ENCODE results near the gene ANKRD24. TPM values are rescaled to one million over a fixed set of nuclear protein-coding genes. Genes with fewer than 3 reads are reported as not detected.
A peak's percentile ranks its signal among the peaks of the same experiment; 100 is the strongest.
"Not testable (repeated sequence)": the region's sequence is repeated elsewhere in the genome, so short reads cannot be mapped to it uniquely, and the experiment has no call there.

The ANKRD24 gene
- total RNA-seq, 1 experiment from 2014 or later, result 2.4 TPM

DNA sequence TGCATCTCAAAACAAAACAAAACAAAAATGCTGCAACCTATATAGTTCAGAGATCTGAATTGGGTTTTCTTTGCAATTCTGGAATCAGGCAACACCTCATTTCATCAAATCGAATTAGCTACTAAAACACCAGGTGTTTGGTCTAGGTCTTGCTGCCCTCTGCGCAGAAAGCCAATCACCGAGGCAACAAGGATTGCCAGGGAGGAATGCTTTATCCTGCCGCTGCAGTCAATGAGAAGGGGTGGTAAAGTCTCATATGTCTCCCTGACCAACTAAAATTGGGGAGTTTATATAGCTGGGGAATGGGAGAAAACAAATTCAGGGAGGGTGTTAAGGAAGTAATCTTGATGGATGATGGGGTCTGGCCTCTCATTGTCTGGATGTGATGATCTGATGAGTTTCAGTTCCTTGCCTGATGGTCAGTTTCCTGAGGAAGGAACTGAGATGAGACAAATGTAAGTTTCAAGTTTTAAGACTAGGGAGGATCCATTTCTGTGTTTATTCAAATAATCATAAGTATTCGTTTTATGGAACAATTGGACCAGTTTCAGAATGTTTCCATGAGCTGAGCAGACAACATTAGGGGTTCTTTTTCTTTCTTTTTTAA, 59.4 kb downstream of the ANKRD24 start:
- no peak overlapping the region for H2BK15ac ChIP-seq (ENCODE audit: low read depth, low read length)
- H3K27me3 Mint-ChIP-seq (ENCODE audit: low read depth), result peaks cover 17% of the 10 kb centered on the region
- H3K23me2 ChIP-seq (ENCODE audit: insufficient read length, low read depth, low read length, poor library complexity, severe bottlenecking), result peaks cover 5% of the 10 kb centered on the region
- H3K4me3 Mint-ChIP-seq, result no peak overlapping the region
- no peak overlapping the region for H4K5ac ChIP-seq (ENCODE audit: insufficient read length, low read depth, low read length)
- H4K20me1 ChIP-seq (ENCODE audit: control insufficient read depth, insufficient read depth, insufficient read length), result no peaks in the 10 kb centered on the region
- no peak overlapping the region for H2AK5ac ChIP-seq (ENCODE audit: insufficient read length, low read length)
- no peaks in the 10 kb centered on the region for H3K9me3 ChIP-seq (ENCODE audit: control insufficient read depth, low read depth, low read length)
- H2BK12ac ChIP-seq (ENCODE audit: insufficient read length, low read depth, low read length), result no peak overlapping the region
- H3K9me3 Mint-ChIP-seq, result peaks cover 5 to 12% of the 10 kb centered on the region in 2 experiments
- H3K27me3 ChIP-seq (ENCODE audit: insufficient read depth, low read length), result no peaks in the 10 kb centered on the region
- H3K14ac ChIP-seq (ENCODE audit: insufficient read depth, low read length), result no peak overlapping the region
- H3K36me3 Mint-ChIP-seq (ENCODE audit: insufficient read depth in 1 of 3, low read depth in 3 of 3), result no peaks in the 10 kb centered on the region; a peak in 1 of 7 replicates
- H2AFZ ChIP-seq (ENCODE audit: low read length), result no peak overlapping the region
- peaks cover 4% of the 10 kb centered on the region in 2 experiments; a peak in 2 of 4 replicates for H3K4me1 Mint-ChIP-seq
- H3K56ac ChIP-seq (ENCODE audit: insufficient read length, low read depth, low read length), result no peak overlapping the region
- no peak overlapping the region for H2BK120ac ChIP-seq (ENCODE audit: low read depth, low read length, poor library complexity, severe bottlenecking)
- H3K23ac ChIP-seq (ENCODE audit: insufficient read length, low read depth, low read length), result no peak overlapping the region
- H3T11ph ChIP-seq (ENCODE audit: low read length), result no peak overlapping the region
- no peak overlapping the region for H3K27ac ChIP-seq (ENCODE audit: insufficient read length, low read depth, low read length)
- no peaks in the 10 kb centered on the region for H3K4me1 ChIP-seq (ENCODE audit: insufficient read depth, low read length)
- H4K91ac ChIP-seq (ENCODE audit: insufficient read length, low read depth, low read length), result no peak overlapping the region
- H3K9ac ChIP-seq (ENCODE audit: extremely low read depth, insufficient read length, low read length), result no peak overlapping the region
- TF ChIP-seq, protein P1, sequence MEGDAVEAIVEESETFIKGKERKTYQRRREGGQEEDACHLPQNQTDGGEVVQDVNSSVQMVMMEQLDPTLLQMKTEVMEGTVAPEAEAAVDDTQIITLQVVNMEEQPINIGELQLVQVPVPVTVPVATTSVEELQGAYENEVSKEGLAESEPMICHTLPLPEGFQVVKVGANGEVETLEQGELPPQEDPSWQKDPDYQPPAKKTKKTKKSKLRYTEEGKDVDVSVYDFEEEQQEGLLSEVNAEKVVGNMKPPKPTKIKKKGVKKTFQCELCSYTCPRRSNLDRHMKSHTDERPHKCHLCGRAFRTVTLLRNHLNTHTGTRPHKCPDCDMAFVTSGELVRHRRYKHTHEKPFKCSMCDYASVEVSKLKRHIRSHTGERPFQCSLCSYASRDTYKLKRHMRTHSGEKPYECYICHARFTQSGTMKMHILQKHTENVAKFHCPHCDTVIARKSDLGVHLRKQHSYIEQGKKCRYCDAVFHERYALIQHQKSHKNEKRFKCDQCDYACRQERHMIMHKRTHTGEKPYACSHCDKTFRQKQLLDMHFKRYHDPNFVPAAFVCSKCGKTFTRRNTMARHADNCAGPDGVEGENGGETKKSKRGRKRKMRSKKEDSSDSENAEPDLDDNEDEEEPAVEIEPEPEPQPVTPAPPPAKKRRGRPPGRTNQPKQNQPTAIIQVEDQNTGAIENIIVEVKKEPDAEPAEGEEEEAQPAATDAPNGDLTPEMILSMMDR (conservative IDR thresholded peaks at IDR 0.05), result no peak
- no peak overlapping the region for H3K4me2 ChIP-seq (ENCODE audit: insufficient read depth, insufficient read length, low read length)
- H3K4ac ChIP-seq (ENCODE audit: low read depth, low read length), result no peak overlapping the region
- WGBS (ENCODE audit: extremely low coverage, insufficient read length, low lambda C conversion rate), result no CpG with 5 or more reads among the region's 5 CpGs
- no peak overlapping the region for H2BK20ac ChIP-seq (ENCODE audit: low read depth, low read length, poor library complexity, severe bottlenecking)
- H4K8ac ChIP-seq (replicated peaks; ENCODE audit: insufficient read length, low read depth, low read length), result no peak overlapping the region
- no peak overlapping the region for H2BK5ac ChIP-seq (ENCODE audit: insufficient read length, low read length)
- no peak overlapping the region for H3K27ac Mint-ChIP-seq
- H3K79me2 ChIP-seq (ENCODE audit: insufficient read depth, low read length), result no peaks in the 10 kb centered on the region
- H3K79me1 ChIP-seq (ENCODE audit: insufficient read depth, low read depth, low read length, poor library complexity, severe bottlenecking), result no peaks in the 10 kb centered on the region
- H3K18ac ChIP-seq (ENCODE audit: insufficient read length, low read depth, low read length), result no peak overlapping the region
- DNase-seq, result no peak

DNA sequence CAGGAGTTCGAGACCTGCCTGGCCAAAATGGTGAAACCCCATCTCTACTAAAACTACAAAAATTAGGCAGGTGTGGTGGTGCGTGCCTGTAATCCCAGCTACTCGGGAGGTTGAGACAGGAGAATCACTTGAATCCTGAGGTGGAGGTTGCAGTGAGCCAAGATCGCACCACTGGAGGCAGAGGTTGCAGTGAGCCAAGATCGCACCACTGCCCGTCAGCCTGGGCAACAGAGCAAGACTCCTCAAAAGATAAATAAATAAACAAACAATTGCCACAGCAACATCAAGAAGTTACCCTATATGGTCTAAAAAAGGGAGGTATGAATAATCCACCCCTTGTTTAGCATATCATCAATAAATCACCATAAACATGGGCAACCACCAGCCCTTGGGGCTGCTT, 63.4 kb downstream of the ANKRD24 start:
- Mint-ChIP-seq H3K36me3 (ENCODE audit: insufficient read depth in 1 of 3, low read depth in 3 of 3) (peaks cover 20 to 22% (median 22%) of the 10 kb centered on the region in 3 experiments), H3K9me3 (peaks cover 5 to 12% of the 10 kb centered on the region in 2 experiments), H3K27me3 (ENCODE audit: low read depth) (peaks cover 17% of the 10 kb centered on the region), H3K4me3 (peak overlapping the region in 1 of 2 experiments; percentile 93; a peak in 2 of 5 replicates)
- not testable (repeated sequence) for H3K4me1 Mint-ChIP-seq; H3K18ac ChIP-seq (ENCODE audit: insufficient read length, low read depth, low read length); H3K4ac ChIP-seq (ENCODE audit: low read depth, low read length); H3K9me3 ChIP-seq (ENCODE audit: control insufficient read depth, low read depth, low read length); H3K9ac ChIP-seq (ENCODE audit: extremely low read depth, insufficient read length, low read length); H2AFZ ChIP-seq (ENCODE audit: low read length); H3K23me2 ChIP-seq (ENCODE audit: insufficient read length, low read depth, low read length, poor library complexity, severe bottlenecking); H2BK20ac ChIP-seq (ENCODE audit: low read depth, low read length, poor library complexity, severe bottlenecking); H2BK5ac ChIP-seq (ENCODE audit: insufficient read length, low read length); H3T11ph ChIP-seq (ENCODE audit: low read length); H2AK5ac ChIP-seq (ENCODE audit: insufficient read length, low read length); H2BK12ac ChIP-seq (ENCODE audit: insufficient read length, low read depth, low read length); H3K27me3 ChIP-seq (ENCODE audit: insufficient read depth, low read length); H4K5ac ChIP-seq (ENCODE audit: insufficient read length, low read depth, low read length); H3K27ac ChIP-seq (ENCODE audit: insufficient read length, low read depth, low read length); H3K4me1 ChIP-seq (ENCODE audit: insufficient read depth, low read length); DNase-seq; H4K8ac ChIP-seq (replicated peaks; ENCODE audit: insufficient read length, low read depth, low read length); H2BK120ac ChIP-seq (ENCODE audit: low read depth, low read length, poor library complexity, severe bottlenecking); H4K20me1 ChIP-seq (ENCODE audit: control insufficient read depth, insufficient read depth, insufficient read length); H3K27ac Mint-ChIP-seq; H4K91ac ChIP-seq (ENCODE audit: insufficient read length, low read depth, low read length); H3K14ac ChIP-seq (ENCODE audit: insufficient read depth, low read length); H3K79me1 ChIP-seq (ENCODE audit: insufficient read depth, low read depth, low read length, poor library complexity, severe bottlenecking); H2BK15ac ChIP-seq (ENCODE audit: low read depth, low read length); H3K79me2 ChIP-seq (ENCODE audit: insufficient read depth, low read length); H3K23ac ChIP-seq (ENCODE audit: insufficient read length, low read depth, low read length); H3K56ac ChIP-seq (ENCODE audit: insufficient read length, low read depth, low read length)
- no CpG with 5 or more reads among the region's 6 CpGs for WGBS (ENCODE audit: extremely low coverage, insufficient read length, low lambda C conversion rate)
- peak overlapping the region; percentile 68 for H3K4me2 ChIP-seq (ENCODE audit: insufficient read depth, insufficient read length, low read length)

Measured in H9 (cell line).